Peyer's patch (tissue), 4 donors: ENCODE data around the gene NAA25.

Experiments
- CTCF ChIP-seq, 6 experiments: fragments of 450-650 bp in 4 of 6; fragments of 200-600 bp in 2 of 6; sonication (generic) in 1 of 6; IDR thresholded peaks; one replicate each; pipeline ENCODE4 v1.5.1; 2017 to 2019; ENCODE audit warnings: antibody characterized with exemption in 6 of 6, mild to moderate bottlenecking in 3 of 6, moderate library complexity in 1 of 6
- POLR2A ChIP-seq, 2 donors: fragments of 450-650 bp; IDR thresholded peaks; one replicate each; pipeline ENCODE4 v1.5.1; 2017; ENCODE audit warnings: antibody characterized with exemption in 2 of 2, mild to moderate bottlenecking in 2 of 2, moderate library complexity in 2 of 2

- no peak for TF ChIP-seq CTCF (IDR thresholded peaks at IDR 0.05)
- no peak for TF ChIP-seq POLR2A (IDR thresholded peaks at IDR 0.05)
These were observed 45.3 kb downstream of the NAA25 start for GRCh38 chr12:112063273-112063672.
